ENCODE measurements around the gene MOCS3. TPM values are rescaled to one million over a fixed set of nuclear protein-coding genes. Genes with fewer than 3 reads are reported as not detected.

The MOCS3 gene
- total RNA-seq, 4 donors from 2014 or later = 4.2 to 5.7 (median 5.6) TPM

DNA sequence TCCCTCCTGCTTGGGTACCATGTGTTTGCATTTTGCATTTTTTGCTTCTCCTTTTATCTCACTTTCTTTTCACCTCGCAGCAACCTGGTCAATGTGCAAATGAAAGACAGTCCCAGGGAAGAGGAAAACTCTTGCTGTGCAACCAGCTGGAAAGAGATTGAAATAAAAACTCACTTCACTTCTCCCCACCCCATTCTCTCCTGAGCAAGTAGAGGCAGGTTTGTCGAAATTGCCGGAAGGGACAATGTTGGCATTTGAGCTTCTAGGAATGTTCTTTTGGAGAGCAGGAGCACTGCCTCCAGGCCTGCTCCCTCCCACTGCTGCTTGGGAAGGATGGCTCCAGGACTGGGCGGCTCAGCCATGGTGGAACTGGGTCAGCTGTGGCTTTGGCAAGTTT lies 33.7 kb downstream of the MOCS3 start:
- no peaks in the 10 kb centered on the region for H3K4me1 ChIP-seq
- 51 to 55% methylated on average over 4 of the region's 4 CpGs for WGBS, 2 donors
- peaks cover 0 to 7% of the 10 kb centered on the region in 2 donors for H3K27me3 ChIP-seq
- H3K9me3 ChIP-seq = no peaks in the 10 kb centered on the region
- H3K27ac ChIP-seq = no peak overlapping the region
- no peak for TF ChIP-seq POLR2A (IDR thresholded peaks at IDR 0.05)
- no peak for TF ChIP-seq EP300 (IDR thresholded peaks at IDR 0.05)
- TF ChIP-seq, protein P1, sequence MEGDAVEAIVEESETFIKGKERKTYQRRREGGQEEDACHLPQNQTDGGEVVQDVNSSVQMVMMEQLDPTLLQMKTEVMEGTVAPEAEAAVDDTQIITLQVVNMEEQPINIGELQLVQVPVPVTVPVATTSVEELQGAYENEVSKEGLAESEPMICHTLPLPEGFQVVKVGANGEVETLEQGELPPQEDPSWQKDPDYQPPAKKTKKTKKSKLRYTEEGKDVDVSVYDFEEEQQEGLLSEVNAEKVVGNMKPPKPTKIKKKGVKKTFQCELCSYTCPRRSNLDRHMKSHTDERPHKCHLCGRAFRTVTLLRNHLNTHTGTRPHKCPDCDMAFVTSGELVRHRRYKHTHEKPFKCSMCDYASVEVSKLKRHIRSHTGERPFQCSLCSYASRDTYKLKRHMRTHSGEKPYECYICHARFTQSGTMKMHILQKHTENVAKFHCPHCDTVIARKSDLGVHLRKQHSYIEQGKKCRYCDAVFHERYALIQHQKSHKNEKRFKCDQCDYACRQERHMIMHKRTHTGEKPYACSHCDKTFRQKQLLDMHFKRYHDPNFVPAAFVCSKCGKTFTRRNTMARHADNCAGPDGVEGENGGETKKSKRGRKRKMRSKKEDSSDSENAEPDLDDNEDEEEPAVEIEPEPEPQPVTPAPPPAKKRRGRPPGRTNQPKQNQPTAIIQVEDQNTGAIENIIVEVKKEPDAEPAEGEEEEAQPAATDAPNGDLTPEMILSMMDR (IDR thresholded peaks at IDR 0.05) = no peak
- no peak for DNase-seq (ENCODE audit: low spot score in 2 of 2)
- no peak overlapping the region for H3K4me3 ChIP-seq
- no peaks in the 10 kb centered on the region for H3K36me3 ChIP-seq

DNA sequence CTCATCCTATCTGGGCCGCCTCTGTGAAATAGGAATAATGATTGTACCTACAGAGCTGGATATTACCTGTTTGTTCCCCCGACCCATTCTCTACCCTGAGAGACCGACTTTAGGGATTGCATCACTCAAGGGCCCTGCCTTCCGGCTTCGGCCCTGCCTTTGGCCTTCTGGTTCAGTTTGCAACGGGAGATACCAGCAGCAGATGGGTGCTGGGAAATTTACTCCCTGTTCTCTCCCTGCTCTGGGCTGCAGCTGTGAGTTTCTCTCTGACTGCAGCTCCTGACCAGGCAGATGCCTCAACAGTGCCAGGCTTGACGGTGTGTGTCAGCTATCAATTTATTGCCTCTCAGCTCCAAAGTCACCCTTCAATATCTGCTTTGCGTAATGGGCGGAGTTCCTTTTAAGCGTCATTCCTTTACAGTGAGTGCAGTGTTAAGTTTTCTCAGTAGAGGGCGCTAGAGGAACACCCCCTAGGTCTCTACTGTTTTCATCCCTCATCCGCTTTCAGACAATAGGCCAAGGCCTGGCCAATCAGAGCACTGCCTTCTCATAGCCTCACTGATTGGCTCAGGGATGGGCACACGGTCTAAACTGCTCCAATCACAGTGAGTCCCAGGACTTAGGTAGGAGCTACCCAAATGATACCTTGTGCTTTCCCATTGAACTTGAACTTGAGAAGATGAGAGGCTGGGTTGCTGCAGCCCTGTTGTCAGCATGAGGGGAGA lies 34.3 kb downstream of the MOCS3 start:
- DNase-seq (ENCODE audit: low spot score in 2 of 2) = no peak

DNA sequence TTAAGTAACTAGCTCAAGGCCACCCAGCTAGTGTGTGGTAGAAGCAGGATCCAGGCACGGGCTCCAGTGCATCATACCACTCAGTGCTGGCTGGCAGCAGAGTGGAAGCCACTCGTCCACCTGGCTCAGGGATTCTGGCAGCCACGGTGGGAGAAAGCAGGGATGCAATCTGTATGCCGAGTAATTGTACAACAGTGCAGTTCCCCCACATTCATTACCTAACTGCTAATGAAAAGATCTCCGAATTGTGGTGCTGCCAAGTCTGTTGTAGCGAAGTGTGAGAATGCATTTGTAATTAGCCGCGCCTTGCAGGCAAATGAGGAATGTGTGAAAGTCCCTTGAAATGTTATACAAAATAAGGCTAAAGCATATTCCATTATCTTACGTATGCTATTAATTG lies 35.3 kb downstream of the MOCS3 start:
- Histone ChIP-seq H3K27ac (no peak overlapping the region), H3K9me3 (no peaks in the 10 kb centered on the region), H3K27me3 (peaks cover 0 to 9% of the 10 kb centered on the region in 2 donors), H3K4me3 (no peak overlapping the region), H3K4me1 (no peaks in the 10 kb centered on the region), H3K36me3 (no peaks in the 10 kb centered on the region)
- TF ChIP-seq POLR2A (IDR thresholded peaks at IDR 0.05) (no peak), EP300 (IDR thresholded peaks at IDR 0.05) (no peak)
- TF ChIP-seq, protein P1 (IDR thresholded peaks at IDR 0.05) = no peak
- DNase-seq (ENCODE audit: low spot score in 2 of 2) = no peak
- WGBS, 2 donors = 86 to 89% methylated on average over 9 of the region's 9 CpGs

More for the DNA sequence above, 34.3 kb downstream of the MOCS3 start:
- Histone ChIP-seq H3K36me3 (no peaks in the 10 kb centered on the region), H3K4me1 (no peaks in the 10 kb centered on the region), H3K4me3 (no peak overlapping the region), H3K9me3 (no peaks in the 10 kb centered on the region), H3K27me3 (peaks cover 0 to 7% of the 10 kb centered on the region in 2 donors), H3K27ac (no peak overlapping the region)
- WGBS, 2 donors = 37 to 49% methylated on average over 13 of the region's 13 CpGs
- TF ChIP-seq, protein P1 (IDR thresholded peaks at IDR 0.05) = peak in 4 of 5 experiments; percentile 14 to 53 (median 23)
- TF ChIP-seq EP300 (IDR thresholded peaks at IDR 0.05) = no peak
- no peak for TF ChIP-seq POLR2A (IDR thresholded peaks at IDR 0.05)

DNA sequence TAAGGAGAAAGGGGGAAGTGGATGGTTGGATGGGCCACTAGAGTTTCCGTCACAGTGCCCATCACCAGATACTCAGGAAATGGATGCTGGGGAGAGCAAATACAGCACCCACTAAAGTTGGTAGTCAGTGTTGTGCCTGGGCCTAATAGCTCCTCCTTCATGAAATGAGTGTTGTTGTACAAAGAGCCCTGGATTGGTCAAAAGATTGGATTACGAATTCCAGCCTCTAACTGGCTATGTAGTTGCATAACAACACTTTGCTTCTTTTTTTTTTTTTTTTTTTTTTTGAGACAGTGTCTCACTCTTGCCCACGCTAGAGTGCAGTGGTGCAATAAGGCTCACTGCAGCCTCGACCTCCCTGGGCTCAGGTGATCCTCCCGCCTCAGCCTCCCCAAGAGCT lies 36.9 kb downstream of the MOCS3 start:
- WGBS, 2 donors = 82 to 84% methylated on average over 5 of the region's 5 CpGs
- Histone ChIP-seq H3K4me3 (no peak overlapping the region), H3K27me3 (peaks cover 0 to 11% of the 10 kb centered on the region in 2 donors), H3K9me3 (no peaks in the 10 kb centered on the region), H3K27ac (no peak overlapping the region), H3K36me3 (no peaks in the 10 kb centered on the region), H3K4me1 (no peaks in the 10 kb centered on the region)
- TF ChIP-seq, protein P1 (IDR thresholded peaks at IDR 0.05) = no peak
- TF ChIP-seq POLR2A (IDR thresholded peaks at IDR 0.05) (no peak), EP300 (IDR thresholded peaks at IDR 0.05) (no peak)
- no peak for DNase-seq (ENCODE audit: low spot score in 2 of 2)
